Measurements from ENCODE around the gene MEI4.

DNA sequence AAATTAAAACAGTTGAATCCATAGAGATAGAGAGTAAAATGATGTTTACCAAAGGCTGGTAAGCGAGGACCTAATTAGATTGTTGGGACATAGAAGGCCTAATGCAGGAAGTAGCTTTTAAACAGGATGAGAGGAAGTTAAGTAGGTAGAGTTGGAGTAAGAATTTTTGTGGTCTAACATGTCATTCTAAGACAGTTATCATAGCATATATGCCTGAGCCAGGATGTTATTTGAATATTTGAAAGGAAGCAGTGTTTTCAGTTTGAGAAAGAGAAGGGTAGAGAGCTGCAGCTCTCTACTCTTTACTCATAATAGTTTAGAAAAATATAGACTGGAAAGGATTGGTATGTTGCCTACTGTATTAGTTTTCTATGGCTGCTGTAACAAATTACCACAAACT, 121.6 kb downstream of the MEI4 start:
- TF ChIP-seq POLR2A (IDR thresholded peaks at IDR 0.05) = no peak
- TF ChIP-seq, protein P1, sequence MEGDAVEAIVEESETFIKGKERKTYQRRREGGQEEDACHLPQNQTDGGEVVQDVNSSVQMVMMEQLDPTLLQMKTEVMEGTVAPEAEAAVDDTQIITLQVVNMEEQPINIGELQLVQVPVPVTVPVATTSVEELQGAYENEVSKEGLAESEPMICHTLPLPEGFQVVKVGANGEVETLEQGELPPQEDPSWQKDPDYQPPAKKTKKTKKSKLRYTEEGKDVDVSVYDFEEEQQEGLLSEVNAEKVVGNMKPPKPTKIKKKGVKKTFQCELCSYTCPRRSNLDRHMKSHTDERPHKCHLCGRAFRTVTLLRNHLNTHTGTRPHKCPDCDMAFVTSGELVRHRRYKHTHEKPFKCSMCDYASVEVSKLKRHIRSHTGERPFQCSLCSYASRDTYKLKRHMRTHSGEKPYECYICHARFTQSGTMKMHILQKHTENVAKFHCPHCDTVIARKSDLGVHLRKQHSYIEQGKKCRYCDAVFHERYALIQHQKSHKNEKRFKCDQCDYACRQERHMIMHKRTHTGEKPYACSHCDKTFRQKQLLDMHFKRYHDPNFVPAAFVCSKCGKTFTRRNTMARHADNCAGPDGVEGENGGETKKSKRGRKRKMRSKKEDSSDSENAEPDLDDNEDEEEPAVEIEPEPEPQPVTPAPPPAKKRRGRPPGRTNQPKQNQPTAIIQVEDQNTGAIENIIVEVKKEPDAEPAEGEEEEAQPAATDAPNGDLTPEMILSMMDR (IDR thresholded peaks at IDR 0.05) = no peak
